Measurements from ENCODE around the gene ANKRD55.
"Not testable (repeated sequence)": the region's sequence is repeated elsewhere in the genome, so short reads cannot be mapped to it uniquely, and the experiment has no call there.

The ANKRD55 gene

DNA sequence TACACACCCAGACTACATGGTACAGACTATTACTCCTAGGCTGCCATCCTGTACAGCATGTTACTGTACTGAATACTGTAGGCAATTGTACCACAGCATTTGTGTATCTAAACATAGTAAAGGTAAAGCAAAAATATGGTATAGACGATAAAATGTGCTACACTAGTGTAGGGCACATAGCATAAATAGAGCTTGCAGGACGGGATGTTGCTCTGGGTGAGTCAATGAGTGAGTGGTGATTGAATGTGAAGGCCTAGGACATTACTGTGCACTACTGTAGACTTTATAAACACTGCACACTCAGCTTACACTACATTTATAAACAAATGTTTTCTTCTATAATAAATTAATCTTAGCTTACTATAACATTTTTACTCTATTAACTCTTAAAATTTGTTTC lies 25.6 kb downstream of the ANKRD55 start:
- DNase-seq (ENCODE audit: low read depth in 2 of 2) = no peak

DNA sequence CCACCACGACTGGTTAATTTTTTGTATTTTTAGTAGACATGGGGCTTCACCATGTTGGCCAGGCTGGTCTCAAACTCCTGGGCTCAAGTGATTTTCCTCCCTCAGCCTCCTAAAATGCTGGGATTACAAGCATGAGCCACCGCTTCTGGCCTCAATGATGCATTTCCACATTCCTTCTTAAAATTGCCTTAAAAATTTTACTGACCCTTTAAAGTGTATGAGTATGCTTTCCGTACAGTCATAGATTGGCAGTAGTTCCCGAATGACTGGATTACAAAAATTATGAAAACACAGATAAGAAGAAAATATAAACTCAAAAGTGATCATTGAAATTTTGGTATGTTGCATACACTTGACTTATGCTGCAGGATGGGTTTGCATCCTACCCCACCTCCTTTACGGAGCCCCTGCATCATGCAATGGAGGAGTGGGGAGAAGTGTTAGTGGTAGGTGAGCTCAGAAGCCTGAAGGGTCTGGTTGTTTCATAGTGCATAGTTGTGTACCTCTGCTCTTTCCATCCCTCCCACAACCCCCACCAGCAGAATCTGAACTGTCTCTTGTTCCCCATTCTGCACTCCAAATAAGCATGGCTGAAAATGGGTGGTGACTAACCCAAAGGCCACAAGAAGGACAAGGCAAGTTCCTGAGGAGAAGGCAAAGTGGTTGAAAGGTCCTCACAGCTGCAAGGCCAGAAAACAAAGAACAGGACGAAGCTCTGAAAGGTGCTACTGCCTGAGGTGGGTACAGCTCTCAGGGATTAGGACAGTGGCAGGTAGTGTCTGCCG lies 26.8 kb downstream of the ANKRD55 start:
- no peak for DNase-seq (ENCODE audit: low read depth in 2 of 2)

DNA sequence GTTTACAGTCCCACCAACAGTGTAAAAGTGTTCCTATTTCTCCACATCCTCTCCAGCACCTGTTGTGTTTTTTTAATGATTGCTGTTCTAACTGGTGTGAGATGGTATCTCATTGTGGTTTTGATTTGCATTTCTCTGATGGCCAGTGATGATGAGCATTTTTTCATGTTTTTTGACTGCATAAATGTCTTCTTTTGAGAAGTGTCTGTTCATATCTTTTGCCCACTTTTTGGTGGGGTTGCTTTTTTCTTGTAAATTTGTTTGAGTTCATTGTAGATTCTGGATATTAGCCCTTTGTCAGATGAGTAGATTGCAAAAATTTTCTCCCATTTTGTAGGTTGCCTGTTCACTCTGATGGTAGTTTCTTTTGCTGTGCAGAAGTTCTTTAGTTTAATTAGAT lies 29.2 kb downstream of the ANKRD55 start:
- DNase-seq (ENCODE audit: low read depth in 2 of 2) = not testable (repeated sequence)

DNA sequence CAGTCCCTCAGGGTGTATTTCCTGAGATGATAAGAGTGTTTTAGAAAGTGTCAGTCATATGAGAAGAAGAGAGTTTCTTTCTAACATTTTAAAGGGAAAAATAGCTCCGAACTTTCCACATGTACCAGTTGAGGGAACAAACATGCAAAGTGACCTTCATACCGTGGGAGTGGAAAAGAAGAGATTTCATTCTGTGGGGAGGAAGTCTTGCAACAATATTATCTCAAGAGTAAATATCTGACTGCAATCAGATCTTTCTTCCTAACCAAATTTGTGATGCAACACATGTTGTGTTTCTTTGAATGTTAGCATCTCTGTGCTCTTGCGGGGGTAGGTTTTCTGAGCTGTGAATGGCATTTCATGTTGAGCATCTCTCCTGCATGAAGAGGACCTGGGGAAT lies 30.6 kb downstream of the ANKRD55 start:
- DNase-seq (ENCODE audit: low read depth in 2 of 2) = no peak

DNA sequence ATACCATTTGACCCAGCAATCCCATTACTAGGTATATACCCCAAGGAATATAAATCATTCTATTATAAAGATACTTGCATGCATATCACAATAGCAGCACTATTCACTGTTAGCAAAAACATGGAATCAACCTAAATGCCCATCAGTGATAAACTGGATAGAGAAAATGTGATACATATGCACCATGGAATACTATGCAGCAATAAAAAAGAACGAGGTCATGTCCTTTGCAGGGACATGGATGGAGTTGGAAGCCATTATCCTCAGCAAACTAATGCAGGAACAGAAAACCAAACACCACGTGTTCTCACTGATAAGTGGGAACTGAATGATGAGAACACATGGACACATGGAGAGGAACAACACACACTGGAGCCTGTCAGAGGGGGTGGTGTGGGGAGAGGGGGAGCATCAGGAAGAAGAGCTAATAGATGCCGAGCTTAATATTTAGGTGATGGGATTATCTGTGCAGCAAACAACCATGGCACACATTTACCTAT lies 31.3 kb downstream of the ANKRD55 start:
- DNase-seq (ENCODE audit: low read depth in 2 of 2) = not testable (repeated sequence)

DNA sequence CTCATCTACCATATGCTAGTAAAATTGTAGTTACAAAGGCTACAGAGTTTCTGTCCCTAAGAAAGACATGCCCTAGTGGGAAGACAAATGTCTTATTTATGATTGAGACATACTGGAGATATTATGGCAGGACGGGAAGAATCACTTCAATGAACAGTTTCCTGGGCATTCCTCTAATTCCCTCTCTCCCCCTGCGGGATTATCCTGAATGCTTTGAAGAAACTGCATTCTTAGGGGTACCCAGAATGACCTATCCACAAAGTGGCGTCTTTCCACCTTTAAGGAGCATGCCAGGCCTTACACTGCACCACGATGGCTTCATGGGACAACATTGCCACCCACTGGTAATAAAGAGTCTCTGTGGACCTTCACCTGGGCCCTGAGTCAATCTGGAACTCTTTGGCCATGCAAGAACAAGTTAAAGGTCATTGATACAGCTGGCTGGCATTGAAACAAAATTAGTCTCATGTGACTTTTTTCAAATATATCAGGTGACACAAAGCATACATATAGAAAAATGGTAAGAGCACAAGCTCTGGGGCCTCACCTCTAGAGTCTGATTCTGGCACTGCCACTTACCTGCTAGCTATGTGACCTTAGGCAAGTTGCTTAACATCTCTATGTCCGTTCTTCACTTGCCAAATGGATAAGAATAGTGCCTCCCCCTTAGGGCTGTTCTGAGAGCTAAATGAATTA lies 32.0 kb downstream of the ANKRD55 start:
- DNase-seq (ENCODE audit: low read depth in 2 of 2) = peak; percentile 28 to 30

DNA sequence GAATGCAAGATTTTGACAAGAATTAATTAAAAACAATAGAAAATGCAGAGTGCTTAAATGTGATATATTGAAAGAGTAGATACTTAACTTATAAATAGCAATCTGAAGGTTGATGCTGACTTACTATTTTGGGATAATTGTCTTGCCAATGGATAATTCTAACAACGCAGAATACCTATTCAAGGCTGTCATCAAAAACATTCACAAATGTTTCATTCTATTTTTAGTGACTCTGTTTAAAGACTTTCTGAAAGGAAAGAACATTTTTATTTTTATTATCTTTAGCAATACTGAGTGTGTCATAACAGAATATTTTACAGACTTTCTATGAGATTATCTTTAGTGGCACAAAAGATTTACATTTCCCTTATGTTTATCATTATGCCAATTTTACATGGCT lies 38.1 kb downstream of the ANKRD55 start:
- DNase-seq (ENCODE audit: low read depth in 2 of 2) = no peak

GRCh38 chr5:56192246-56192645 lies 40.9 kb downstream of the ANKRD55 start:
- DNase-seq (ENCODE audit: low read depth in 2 of 2) = no peak

- no peak for DNase-seq (ENCODE audit: low read depth in 2 of 2)
Measured at GRCh38 chr5:56191656-56192055, 41.5 kb downstream of the ANKRD55 start.

DNA sequence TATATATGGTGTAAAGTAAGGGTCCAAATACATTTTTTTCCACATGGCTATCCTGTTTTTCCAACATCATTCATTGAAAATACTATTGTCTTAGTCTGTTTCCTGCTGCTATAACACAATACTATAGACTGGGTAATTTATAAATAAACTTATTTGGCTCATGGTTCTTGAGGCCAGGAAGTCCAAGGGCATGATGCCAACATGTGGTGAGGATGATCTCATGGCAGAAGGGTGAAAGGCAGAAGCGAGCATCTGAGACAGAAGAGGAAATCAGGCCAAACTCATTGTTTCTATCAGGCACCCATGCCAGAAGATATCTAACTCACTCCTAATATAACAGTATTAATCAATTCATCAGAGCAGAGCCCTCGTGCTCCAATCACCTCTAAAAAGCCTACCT lies 42.6 kb downstream of the ANKRD55 start:
- no peak for DNase-seq (ENCODE audit: low read depth in 2 of 2)

DNA sequence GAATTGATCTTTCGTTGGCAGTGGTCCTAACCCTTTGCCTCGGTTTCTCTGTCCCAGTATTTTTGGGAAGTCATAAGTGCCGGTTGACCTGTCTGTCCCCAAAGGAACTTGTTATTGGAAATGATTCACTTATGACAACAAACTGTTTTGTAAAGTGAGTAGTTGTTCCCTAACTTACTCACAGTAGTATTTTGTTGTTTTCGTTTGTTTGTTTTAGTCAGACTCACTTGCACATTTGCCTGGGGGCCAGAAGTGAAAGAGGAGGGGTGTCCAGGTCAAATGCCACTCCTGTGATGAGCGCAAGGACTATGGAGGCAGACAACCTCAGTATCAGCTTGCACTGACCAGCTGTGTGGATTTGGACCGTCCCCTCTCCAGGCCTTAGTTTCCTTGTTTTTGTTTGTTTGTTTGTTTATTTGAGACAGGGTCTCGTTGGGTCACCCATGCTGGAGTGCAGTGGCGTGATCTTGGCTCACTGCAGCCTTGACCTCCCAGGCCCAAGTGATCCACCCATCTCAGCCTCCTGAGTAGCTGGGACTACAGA lies 47.3 kb downstream of the ANKRD55 start:
- no peak for DNase-seq (ENCODE audit: low read depth in 2 of 2)

GRCh38 chr5:56183506-56183905 lies 49.6 kb downstream of the ANKRD55 start:
- no peak for DNase-seq (ENCODE audit: low read depth in 2 of 2)

- no peak for DNase-seq (ENCODE audit: low read depth in 2 of 2)
Measured at GRCh38 chr5:56179442-56179841, 53.7 kb downstream of the ANKRD55 start.

DNA sequence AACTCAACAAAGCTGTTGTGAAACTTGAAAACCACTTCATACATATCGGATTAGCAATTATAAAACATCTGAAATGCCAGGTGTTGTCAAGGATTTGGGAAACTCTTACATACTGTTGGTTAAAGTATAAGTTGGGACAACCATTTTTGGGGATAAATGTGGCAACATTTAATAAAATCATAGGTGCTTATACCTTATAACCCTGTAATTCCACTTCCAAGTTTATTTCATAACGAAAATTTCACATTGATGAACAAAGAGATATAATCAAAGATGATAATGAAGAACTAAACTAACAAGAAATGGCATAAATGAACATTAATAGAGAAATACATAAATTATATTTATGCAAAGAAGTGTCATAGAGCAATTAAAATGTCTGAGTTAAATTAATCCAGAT lies 54.3 kb downstream of the ANKRD55 start:
- no peak for DNase-seq (ENCODE audit: low read depth in 2 of 2)

DNA sequence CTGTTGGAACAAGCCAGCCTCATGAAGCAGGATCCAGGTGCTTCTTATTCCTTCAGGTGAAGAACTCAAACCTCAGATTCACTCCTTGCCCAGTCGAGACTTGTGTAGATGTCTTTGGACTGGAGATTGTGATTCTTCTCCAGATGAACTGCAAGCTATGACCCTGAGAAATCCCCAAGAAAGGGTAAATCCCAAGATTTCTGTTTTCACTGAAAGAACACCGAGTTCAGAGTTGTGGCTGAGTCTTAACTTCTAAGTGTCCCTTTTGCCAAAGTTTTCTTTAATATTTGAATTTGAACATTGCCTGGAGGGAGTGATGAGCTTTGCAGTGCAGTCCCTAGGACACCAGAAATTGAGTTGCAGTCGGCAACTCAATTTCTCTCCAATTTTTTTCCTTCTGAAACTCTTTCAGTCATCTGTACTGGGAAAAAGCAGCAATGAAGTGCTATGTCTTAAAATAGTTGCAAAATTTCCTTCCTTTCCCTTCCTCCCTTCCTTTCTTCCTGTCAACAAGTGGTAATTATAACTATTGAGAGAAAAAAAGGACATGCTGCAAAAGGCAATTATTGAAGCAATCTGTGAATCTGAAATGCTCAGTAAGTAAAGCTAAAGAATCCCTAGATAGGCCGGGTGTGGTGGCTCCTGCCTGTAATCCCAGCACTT lies 56.1 kb downstream of the ANKRD55 start:
- DNase-seq (ENCODE audit: low read depth in 2 of 2) = no peak

GRCh38 chr5:56176155-56176798 lies 56.9 kb downstream of the ANKRD55 start:
- DNase-seq (ENCODE audit: low read depth in 2 of 2) = no peak

DNA sequence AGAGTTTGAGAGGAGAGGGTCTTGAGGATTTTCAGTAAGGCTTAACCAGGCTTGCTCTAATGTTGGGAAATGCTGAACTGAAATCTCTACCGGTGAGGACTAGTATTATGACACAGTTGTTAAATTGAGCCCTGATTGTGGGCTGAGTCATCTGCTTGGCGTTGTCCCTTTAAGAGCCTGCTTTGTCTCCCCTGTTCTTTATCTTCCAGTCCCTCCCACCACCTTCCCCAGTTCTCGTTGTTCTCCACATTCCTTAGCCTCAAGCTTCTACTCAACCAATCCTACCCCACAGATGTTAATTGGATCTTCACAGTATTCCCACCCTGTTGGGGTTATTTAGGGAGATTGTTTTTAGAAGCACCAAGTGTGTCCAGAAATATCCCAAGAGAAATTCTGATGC lies 57.6 kb downstream of the ANKRD55 start:
- DNase-seq (ENCODE audit: low read depth in 2 of 2) = no peak

DNA sequence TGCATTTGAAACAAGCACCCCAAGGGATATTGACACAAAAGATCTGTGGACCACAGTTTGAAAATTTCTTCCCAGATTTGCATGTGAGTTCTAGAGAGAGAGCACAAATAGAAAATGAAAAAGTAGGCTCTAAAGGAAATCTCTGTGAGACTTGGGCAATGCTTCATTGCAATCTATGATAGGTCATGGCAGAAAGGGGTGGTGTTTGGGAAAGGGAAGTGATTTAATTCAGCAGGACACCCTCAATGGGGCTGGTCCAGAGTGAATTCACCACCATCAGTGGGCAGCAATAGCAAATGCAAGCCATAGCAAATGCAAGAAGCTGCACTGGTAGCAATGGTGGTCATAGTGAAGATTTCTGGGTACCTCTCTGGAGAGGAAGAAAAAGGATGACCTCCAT lies 58.1 kb downstream of the ANKRD55 start:
- DNase-seq (ENCODE audit: low read depth in 2 of 2) = no peak

GRCh38 chr5:56172241-56172640 lies 60.9 kb downstream of the ANKRD55 start:
- no peak for DNase-seq (ENCODE audit: low read depth in 2 of 2)

- DNase-seq (ENCODE audit: low read depth in 2 of 2) = no peak
Measured at GRCh38 chr5:56170557-56170956, 62.6 kb downstream of the ANKRD55 start.

- no peak for DNase-seq (ENCODE audit: low read depth in 2 of 2)
Measured at GRCh38 chr5:56169949-56170348, 63.2 kb downstream of the ANKRD55 start.

- DNase-seq (ENCODE audit: low read depth in 2 of 2) = no peak
Measured at GRCh38 chr5:56169281-56169680, 63.8 kb downstream of the ANKRD55 start.

Measured in activated CD4-positive, alpha-beta T cell treated with anti-CD3 and anti-CD28 coated beads for 24 hours (primary cell).